ENCODE data around the gene AGBL5.
"Not testable (repeated sequence)": the region's sequence is repeated elsewhere in the genome, so short reads cannot be mapped to it uniquely, and the experiment has no call there.

The AGBL5 gene

GRCh38 chr2:27051902-27052645 is 606 bp downstream of the AGBL5 start:
- DNase-seq (ENCODE audit: low read depth): no peak

GRCh38 chr2:27053321-27053720 is 1.9 kb downstream of the AGBL5 start:
- DNase-seq (ENCODE audit: low read depth): no peak

- no peak for DNase-seq (ENCODE audit: low read depth)
These were observed 2.3 kb downstream of the AGBL5 start for GRCh38 chr2:27053776-27054175.

- DNase-seq (ENCODE audit: low read depth): no peak
These were observed 3.3 kb downstream of the AGBL5 start for GRCh38 chr2:27054721-27055120.

DNA sequence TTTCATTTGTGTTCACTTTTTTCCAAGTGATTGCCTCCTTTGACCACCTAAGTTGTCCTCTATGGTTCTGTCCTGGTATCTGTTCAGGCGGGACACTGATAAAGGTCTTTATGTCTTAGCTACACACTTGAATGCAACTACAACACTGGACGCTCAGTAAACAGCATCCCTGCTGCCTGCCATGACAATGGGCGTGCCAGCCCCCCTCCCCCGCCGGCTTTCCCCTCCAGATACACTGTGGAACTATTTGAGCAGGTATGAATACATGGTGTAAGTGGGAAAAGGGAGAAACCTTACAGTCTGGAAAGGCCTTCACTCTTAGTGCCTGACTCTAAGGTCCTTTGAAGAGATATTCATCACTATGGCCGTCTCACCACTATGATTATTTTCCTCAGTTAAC is 5.7 kb downstream of the AGBL5 start:
- no peak for DNase-seq (ENCODE audit: low read depth)

DNA sequence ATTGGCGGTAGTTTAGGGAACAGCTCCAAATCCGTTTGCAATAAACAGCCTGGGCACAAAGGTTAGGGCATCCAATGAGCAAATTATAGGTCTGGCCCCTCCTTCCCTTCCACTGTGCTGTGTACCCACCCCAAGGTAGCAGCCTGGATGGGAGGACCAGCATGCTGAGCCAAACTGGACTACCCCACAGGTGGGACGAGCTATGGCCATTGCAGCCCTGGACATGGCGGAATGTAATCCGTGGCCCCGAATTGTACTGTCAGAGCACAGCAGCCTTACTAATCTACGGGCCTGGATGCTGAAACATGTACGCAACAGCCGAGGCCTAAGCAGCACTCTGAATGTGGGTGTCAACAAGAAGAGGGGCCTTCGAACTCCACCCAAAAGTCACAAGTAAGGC is 6.7 kb downstream of the AGBL5 start:
- no peak for DNase-seq (ENCODE audit: low read depth)

DNA sequence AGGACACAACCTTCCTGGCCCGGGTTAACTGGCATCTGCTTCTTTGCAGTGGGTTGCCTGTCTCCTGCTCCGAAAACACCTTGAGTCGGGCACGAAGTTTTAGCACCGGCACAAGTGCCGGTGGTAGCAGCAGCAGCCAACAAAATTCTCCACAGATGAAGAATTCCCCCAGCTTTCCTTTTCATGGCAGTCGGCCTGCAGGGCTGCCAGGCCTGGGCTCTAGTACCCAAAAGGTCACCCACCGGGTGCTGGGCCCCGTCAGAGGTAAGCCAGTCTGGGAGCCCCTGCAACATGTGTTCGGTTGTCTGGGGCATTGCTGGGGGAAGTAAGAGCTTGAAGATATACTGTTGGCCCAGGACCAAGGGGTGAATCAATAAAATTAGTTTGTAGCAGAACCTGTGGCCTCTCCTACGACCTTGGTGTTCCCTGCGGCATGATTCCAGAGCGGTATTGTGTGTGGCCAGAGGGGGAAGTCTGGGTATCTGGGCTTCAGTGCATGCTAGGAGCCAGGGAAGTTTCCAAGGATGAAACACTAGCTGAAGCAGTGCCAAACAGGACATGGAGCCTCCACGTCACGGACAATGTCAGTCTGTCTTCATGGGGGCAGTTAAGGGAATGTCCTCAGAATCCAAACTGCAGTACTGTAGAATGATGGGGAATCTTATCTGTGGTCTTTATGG is 7.8 kb downstream of the AGBL5 start:
- no peak for DNase-seq (ENCODE audit: low read depth)

DNA sequence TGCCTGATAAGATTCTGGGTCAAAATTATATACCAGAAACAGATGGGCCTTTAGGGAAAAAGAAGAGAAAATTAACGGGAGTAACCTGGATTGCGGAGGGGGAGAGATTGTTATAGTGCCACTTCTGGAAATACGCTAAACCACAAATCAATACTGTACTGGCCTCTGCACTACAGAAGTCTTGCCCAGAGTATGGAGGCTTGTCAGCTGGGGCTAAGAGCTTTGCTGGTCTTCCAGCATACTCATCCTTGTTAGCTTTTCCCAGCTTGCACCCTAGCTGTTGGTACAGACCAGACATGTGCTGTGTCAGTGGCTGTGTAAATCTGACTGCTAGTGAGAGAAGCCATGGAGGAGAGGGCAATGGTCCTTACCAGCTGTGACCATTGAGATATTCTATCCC is 8.9 kb downstream of the AGBL5 start:
- no peak for DNase-seq (ENCODE audit: low read depth)

- DNase-seq (ENCODE audit: low read depth): no peak
These were observed 13.7 kb downstream of the AGBL5 start for GRCh38 chr2:27065128-27065527.

- DNase-seq (ENCODE audit: low read depth): no peak
These were observed 15.9 kb downstream of the AGBL5 start for GRCh38 chr2:27067385-27067784.

DNA sequence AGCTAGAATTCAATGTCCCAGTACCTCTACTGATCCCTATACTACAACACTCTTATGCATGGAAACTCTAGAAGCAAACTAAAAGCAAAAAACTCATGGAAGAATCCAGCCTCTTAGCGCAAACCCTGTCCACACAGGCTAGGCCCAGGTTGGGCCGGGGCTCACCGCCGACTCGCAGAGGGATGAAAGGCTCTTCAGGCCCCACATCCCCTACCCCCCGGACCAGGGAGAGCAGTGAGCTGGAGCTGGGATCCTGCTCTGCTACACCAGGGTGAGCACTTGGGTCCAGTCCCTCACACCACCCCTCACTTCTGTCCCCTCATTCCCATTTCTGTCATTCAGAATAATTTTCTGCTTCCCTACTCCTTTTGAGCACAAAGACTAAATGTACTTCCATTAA is 18.0 kb downstream of the AGBL5 start:
- DNase-seq (ENCODE audit: low read depth): no peak

GRCh38 chr2:27069961-27070618 is 18.6 kb downstream of the AGBL5 start:
- no peak for DNase-seq (ENCODE audit: low read depth)

DNA sequence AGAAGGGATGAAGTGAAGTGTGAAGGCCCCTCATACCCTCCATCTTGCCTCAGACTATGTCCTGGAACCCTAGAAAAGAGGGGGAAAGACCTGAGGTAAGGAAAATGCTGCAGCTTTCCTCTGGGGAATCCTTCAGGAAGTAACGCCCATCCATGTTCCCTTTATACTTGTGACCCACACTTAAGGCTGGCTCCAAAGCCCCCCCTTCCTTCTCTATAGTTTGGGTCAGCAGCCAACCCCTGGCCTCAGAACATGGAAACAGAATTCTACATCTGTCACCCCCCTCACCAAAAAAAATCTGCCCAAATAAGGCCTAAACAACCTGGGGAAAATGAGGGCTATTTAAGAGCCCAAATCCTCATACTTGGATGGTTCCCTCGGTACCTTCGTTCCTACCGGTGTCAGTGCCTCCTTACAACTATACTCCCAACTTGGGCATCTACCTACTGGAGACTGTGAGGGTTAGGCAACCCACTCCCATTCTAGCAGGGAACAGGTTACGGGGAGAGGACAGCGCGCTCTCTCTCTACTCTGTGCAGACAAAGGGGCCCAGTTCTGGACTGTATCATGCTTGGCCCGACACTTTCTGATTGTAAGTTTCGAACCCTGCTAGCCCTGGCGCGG is 19.3 kb downstream of the AGBL5 start:
- DNase-seq (ENCODE audit: low read depth): no peak

DNA sequence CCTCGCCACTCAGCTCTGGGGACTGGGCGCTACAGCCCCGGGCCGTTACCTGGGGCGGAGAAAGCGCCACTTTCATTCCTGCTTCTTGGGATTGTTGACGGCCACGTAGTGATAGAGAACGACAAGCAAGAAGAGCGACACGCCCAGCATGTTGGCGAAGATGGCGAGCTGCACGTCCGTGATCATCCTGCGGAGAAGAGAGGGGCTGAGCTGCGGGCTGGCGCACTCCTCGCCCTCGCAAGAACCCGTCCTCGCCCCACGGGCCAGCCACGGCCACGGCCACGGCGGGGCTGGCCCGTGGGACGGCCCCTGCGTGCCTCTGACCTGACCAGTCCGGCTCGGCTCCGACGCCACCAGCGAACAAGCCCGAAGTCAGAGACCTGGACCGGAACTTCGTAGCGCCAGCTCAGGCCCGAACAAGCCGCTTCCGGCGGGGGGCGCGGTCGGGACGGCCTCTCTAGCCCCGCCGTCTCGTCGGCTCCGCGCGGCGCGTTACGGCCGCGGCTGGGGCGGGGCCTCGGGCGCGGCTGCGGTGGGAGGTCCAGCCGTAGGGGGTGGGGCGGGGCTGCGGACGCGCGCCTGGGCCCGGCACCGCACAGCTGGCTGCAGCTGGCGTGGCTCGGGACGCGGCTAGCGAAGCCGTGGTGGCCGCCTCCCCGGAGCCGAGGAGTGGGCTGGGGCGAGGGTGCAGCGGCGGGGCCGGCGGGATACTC is 20.0 kb downstream of the AGBL5 start, which contains the start of gene OST4:
Gene OST4, minus strand, starts transcription at position 378 of the 713 bp plus-strand sequence.
- peak; percentile 94 for DNase-seq (ENCODE audit: low read depth)

- peak; percentile 40 for DNase-seq (ENCODE audit: low read depth)
These were observed 20.7 kb downstream of the AGBL5 start for GRCh38 chr2:27071990-27072830.

DNA sequence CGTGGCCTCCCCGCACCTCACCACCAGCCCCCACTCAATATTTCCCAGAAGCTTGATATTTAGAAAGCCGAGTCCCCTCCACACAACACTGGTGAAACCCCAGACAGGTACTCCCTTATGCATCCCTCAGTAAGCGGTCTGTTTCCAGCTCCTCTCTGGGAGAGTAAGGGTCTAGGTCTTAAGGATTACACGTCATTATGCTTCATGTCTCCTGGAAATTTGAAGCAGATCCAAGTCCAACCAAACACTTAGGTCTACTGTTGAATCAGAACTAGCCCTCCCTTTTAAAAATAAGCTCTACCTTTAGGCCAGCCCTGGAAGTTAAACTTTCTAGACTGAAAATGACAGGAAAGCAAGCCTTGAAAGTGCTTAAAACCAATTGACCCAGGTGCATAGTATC is 21.5 kb downstream of the AGBL5 start:
- peak; percentile 43 for DNase-seq (ENCODE audit: low read depth)

- no peak for DNase-seq (ENCODE audit: low read depth)
These were observed 22.3 kb downstream of the AGBL5 start for GRCh38 chr2:27073782-27074181.

DNA sequence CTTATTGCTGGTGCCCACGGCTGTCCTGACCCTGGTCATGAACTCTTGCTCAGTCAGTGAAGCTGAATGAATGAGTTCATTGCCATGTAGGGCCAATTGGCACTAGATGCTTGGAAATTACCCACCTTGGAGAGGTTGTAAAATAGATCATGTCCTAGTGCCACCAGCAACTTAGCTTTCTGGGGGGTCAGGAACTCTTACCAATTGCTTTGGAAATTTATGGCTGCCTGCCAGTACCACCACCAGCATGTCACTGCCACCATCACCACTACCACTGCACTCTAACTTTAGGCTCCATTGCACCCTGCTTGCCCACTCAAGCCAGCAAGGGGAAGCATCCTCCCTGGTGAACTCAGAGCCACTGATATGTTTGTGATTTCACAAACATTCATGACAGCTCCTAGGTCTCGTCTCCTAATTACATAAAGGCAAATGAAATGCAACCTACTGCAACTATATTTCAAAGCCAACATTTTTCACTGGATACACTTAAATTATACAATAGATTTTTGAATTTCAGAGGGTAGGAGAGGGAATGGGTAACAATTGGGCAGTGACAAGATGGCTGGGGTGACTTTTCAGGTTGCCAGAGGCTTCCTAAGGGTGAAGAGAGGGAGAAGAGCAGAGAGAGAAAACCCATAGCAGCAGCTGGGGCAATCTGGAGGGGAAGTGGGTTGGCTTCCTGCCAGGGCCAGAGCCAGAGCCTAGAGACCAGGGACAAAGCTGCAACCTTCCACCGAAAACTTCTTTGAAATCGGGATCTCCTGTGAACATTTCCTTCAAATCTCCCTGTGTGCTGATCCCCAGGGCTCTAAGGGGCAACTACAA is 23.5 kb downstream of the AGBL5 start:
- no peak for DNase-seq (ENCODE audit: low read depth)

- DNase-seq (ENCODE audit: low read depth): not testable (repeated sequence)
These were observed 24.1 kb downstream of the AGBL5 start for GRCh38 chr2:27075566-27075871.

DNA sequence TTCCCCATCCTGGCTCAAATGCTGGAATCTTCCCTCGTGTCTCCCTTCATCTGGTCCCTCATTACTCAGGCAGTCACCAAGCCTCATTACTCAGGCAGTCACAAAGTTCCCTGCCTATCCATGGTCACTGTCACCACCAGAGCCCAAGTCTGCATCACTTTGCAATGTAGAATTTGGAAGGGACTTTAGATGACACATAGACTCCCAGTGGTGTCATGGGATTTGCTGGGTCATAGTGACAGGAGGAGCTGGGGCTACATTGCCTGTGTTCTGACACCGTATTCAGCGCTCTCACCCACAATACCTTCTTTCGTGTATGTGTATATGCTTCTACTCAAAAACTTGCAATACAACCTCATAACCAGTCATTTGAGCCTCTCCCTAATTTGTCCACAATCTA is 24.9 kb downstream of the AGBL5 start:
- DNase-seq (ENCODE audit: low read depth): no peak

All from iris pigment epithelial cell (primary cell).